ENCODE measurements around the gene PYY.
"Not testable (repeated sequence)": the region's sequence is repeated elsewhere in the genome, so short reads cannot be mapped to it uniquely, and the experiment has no call there.

The PYY gene

GRCh38 chr17:43949781-43950180 is 4.0 kb downstream of the PYY start:
- DNase-seq (ENCODE audit: low spot score) (no peak), FAIRE-seq (no peak)

DNA sequence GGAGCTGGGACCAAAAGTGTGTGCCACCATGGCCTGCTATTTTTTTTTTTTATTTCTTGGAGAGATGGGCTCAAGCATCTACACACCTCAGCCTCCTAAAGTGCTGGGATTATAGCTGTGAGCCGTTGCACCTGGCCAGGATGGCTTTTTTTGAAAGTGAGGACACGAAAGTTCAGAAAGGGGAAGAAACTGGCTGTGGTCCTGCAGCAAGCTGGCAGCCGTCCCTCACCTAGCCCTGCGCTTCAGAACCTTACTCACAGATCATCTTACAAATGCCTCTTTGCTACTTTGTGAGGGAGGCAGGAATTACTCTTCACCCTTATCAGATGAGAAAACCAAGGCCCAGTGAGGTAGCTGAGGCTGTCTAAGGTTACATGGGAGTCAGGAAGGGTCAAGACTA is 7.0 kb downstream of the PYY start:
- FAIRE-seq (no peak), DNase-seq (ENCODE audit: low spot score) (no peak)

GRCh38 chr17:43945074-43945829 is 8.5 kb downstream of the PYY start:
- DNase-seq (ENCODE audit: low spot score) (no peak), FAIRE-seq (no peak)

- DNase-seq (ENCODE audit: low spot score) (no peak), FAIRE-seq (no peak)
Observed at GRCh38 chr17:43942051-43942685, 11.6 kb downstream of the PYY start, which contains the start of gene PPY. PPY (minus strand) TSS chr17:43942476; CDS start chr17:43941654, 822 bp downstream.

- DNase-seq (ENCODE audit: low spot score) (no peak), FAIRE-seq (no peak)
Observed at GRCh38 chr17:43940630-43941029, 13.1 kb downstream of the PYY start.

DNA sequence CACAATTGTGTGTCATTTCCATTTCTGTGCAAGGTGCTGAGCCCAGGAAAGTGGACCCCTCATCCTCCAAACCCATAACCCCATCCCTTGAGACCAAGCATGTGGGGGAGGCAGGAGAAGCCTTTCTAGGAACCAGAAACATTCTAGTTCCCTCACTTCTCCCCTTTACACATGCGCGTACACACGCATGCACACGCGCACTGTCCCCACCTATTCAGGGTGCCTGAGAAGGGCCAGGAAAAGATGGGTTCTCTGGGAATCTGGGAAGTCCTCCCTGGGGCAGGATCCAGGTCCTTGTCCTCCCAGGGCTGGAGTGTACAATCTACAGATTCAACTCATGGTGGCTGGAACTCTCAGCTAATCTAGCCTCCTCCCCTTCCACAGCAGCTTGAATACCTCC is 13.9 kb downstream of the PYY start:
- FAIRE-seq = no peak
- no peak for DNase-seq (ENCODE audit: low spot score)

GRCh38 chr17:43939452-43939851 is 14.3 kb downstream of the PYY start:
- FAIRE-seq; DNase-seq (ENCODE audit: low spot score): not testable (repeated sequence)

DNA sequence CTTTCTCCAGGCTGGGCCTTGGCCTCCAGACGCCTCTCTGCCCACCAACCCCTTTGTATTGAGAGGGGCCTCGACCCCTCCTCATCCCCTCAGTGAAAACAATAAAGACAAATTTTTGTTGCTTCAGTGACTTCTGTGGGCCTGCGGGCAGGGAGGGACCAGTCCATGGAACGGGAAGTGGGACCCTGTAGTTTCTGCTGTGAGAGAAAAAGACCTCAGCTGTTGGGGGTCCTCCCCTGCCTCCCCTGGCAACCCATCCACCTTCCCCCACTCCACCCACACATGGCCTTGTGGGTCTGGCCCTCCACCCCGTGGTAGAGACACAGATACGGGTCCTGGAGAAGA is 14.9 kb downstream of the PYY start:
- FAIRE-seq = no peak
- DNase-seq (ENCODE audit: low spot score) = no peak

- DNase-seq (ENCODE audit: low spot score) (no peak), FAIRE-seq (no peak)
Observed at GRCh38 chr17:43936434-43936833, 17.3 kb downstream of the PYY start.

DNA sequence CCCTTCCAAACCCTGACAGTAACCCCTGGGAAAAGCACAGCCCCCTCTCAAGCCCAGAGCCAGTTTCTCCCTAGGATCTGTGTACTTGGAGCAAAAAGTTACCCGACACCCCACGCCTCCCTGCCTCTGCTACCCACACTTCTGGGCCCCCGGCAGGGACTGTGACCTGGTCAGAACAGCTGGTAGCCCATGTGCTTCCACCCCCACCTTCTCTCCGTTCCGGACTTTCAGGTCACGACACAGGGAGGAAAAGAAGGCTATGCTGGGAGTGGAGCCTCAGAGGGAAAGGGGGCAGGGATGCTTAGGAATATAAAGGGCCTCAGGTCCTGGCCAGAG is 17.8 kb downstream of the PYY start:
- FAIRE-seq (no peak), DNase-seq (ENCODE audit: low spot score) (no peak)

GRCh38 chr17:43935204-43935925 is 18.4 kb downstream of the PYY start:
- no peak for DNase-seq (ENCODE audit: low spot score)
- no peak for FAIRE-seq

- DNase-seq (ENCODE audit: low spot score) (no peak), FAIRE-seq (no peak)
Observed at GRCh38 chr17:43932923-43933322, 20.8 kb downstream of the PYY start.

GRCh38 chr17:43932357-43932756 is 21.4 kb downstream of the PYY start:
- DNase-seq (ENCODE audit: low spot score) (no peak), FAIRE-seq (no peak)

GRCh38 chr17:43931062-43931571 is 22.6 kb downstream of the PYY start:
- FAIRE-seq (peak; percentile 89), DNase-seq (ENCODE audit: low spot score) (peak; percentile 73)

GRCh38 chr17:43928609-43929008 is 25.1 kb downstream of the PYY start:
- DNase-seq (ENCODE audit: low spot score) (no peak), FAIRE-seq (no peak)

- not testable (repeated sequence) for FAIRE-seq; DNase-seq (ENCODE audit: low spot score)
Observed at GRCh38 chr17:43927929-43928328, 25.8 kb downstream of the PYY start.

DNA sequence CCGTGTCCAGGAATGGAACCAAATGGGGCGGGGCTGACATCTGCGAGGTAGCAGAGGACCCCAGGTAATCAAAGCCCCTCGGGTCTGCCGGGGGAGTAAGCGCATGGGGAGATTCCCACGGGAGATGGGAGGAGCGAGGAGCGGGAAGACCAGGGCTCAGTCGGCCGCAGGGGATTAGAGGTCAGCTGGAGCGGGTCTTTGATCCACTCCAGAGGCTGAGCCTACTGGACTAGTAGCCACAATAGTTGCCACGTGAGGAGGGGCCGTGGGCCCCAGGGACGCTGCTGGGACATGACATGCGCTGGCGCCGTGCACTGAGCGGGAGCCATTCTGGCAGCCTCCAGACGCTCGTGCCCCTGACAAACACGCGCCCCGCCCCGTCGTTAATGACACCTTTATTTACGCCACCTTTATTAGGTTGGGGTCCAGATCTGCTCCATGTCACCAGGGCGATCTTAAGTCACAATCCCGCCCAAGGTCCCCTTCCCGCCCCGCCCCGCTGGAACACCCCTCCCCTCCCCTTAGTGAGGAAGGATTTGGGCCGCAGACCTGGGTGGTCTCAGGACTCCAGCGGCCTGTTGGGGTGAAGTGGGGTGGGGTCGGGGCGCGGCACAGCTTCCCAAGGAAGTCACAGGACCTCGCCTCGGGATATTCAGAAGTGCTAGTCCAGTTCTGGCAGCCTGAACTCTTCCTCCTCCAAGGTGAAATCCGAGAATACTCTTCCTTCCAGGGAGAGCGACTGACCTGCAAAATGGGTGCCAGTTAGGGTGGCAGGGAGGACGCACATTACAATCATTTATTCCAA is 26.5 kb downstream of the PYY start:
- DNase-seq (ENCODE audit: low spot score) = no peak

GRCh38 chr17:43924558-43924957 is 29.2 kb downstream of the PYY start:
- FAIRE-seq (no peak), DNase-seq (ENCODE audit: low spot score) (no peak)

More for the DNA sequence above, 26.5 kb downstream of the PYY start:
- no peak for FAIRE-seq

DNA sequence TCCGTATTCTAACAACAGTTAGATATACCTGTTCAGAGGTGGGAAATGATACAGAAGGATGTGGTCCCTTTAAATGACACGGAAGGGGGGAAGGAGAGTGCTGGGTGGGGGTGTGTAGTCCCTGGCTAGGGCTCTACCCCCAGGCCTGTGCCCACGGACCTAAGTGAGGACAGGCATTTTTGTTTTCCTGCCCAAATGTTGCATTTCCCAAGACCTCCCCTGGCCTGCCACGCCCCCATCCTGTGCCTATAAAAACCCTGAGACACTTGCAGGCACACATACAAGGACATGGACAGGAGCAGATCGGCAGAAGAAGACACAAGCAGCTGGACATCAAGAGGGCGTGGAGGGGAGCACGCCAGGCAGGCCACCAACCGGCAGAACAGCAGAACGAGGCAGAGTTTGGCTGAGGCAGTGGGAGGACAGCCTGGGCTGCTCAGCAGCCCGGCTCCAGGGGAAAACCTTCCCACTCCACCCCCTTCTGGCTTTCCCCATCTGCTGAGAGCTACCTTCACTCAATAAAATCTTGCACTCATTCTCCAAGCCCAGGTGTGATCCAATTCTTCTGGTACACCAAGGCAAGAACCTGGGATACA is 33.1 kb downstream of the PYY start:
- FAIRE-seq (no peak), DNase-seq (ENCODE audit: low spot score) (no peak)

DNA sequence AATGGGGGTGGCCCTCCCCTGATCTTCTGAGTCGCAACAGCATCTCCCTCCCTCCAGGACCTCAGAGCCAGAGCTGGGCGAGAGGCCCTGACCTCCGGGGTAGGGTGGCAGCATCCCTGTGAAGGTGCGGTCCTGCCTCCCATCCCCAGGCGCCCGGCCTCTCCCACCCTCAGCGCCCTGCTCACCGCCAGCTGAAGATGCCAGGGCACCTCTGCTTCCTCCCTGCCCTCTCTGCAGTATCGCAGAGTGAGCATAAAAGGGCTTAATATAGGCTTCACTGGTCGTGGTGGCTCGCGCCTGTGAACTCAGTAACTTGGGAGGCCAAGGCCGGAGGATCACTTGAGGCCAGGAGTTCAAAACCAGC is 35.7 kb downstream of the PYY start:
- DNase-seq (ENCODE audit: low spot score) (no peak), FAIRE-seq (no peak)

- FAIRE-seq (no peak), DNase-seq (ENCODE audit: low spot score) (no peak)
Observed at GRCh38 chr17:43917348-43918025, 36.3 kb downstream of the PYY start.
